Gastroesophageal sphincter (tissue), 3 donors: ENCODE measurements around the gene MCF2L2.

Source experiments
- CTCF ChIP-seq, 4 experiments: fragments of 200-600 bp in 2 of 4; fragments of 450-650 bp in 2 of 4; sonication (generic) in 1 of 4; IDR thresholded peaks; one replicate each; pipeline ENCODE4 v1.5.1; 2017 to 2019; ENCODE audit warnings: antibody characterized with exemption in 4 of 4, mild to moderate bottlenecking in 2 of 4, moderate library complexity in 2 of 4
- POLR2A ChIP-seq, 2 donors: fragments of 450-650 bp; IDR thresholded peaks; one replicate each; pipeline ENCODE4 v1.6.1; 2017; ENCODE audit warnings: antibody characterized with exemption in 2 of 2, mild to moderate bottlenecking in 2 of 2, moderate library complexity in 1 of 2

- TF ChIP-seq CTCF (IDR thresholded peaks at IDR 0.05) = no peak
- TF ChIP-seq POLR2A (IDR thresholded peaks at IDR 0.05) = no peak
Measured at GRCh38 chr3:183182732-183183610, 245.4 kb downstream of the MCF2L2 start.
